CD4-positive, alpha-beta T cell (primary cell): Measurements from ENCODE around the gene PIN1. TPM values are rescaled to one million over a fixed set of nuclear protein-coding genes. Genes with fewer than 3 reads are reported as not detected.

Source experiments
- ATAC-seq: fragments of 200-7000 bp; cut with Tn5 transposase; one replicate; pipeline ENCODE4 v1.10.0; 2022; ENCODE audit warnings: mild to moderate bottlenecking; ENCODE audit not compliant: poor library complexity
- CTCF ChIA-PET: fragments of 350-600 bp; sonication (Branson Sonifier 250); formaldehyde crosslinking; loops from one replicate; lab custom pipeline; 2021; ENCODE audit warnings: antibody characterized with exemption, inconsistent platforms; lab: Charles Lee
- POLR2A ChIA-PET: fragments of 350-600 bp; sonication (Branson Sonifier 250); formaldehyde crosslinking; loops from one replicate; lab custom pipeline; 2021; ENCODE audit warnings: antibody characterized with exemption, inconsistent platforms; lab: Charles Lee
- DNase-seq, 14 experiments: peaks; one replicate each; pipeline ENCODE4 v3.0.0-alpha.2; 2013 to 2020; ENCODE audit warnings: mixed read lengths in 2 of 14
- H3K27ac ChIP-seq, 2 donors: one replicate each; pipeline versions ENCODE4 v1.5.1 to v1.7.0; 2013; ENCODE audit warnings: low read length in 2 of 2, low read depth in 1 of 2, mild to moderate bottlenecking in 1 of 2
- H3K27me3 ChIP-seq, 2 experiments: 1 replicate in 1 of 2; 2 replicates in 1 of 2; pipeline versions ENCODE4 v1.6.1 to v1.7.0; 2013; ENCODE audit warnings: low read length in 2 of 2, control low read depth in 1 of 2, mild to moderate bottlenecking in 1 of 2, moderate library complexity in 1 of 2; ENCODE audit not compliant: insufficient read depth in 2 of 2, control insufficient read depth in 1 of 2
- H3K36me3 ChIP-seq: one replicate; pipeline ENCODE4 v1.6.1; 2013; ENCODE audit warnings: low read length, control low read depth; ENCODE audit not compliant: insufficient read depth
- H3K4me1 ChIP-seq: one replicate; pipeline ENCODE4 v1.6.1; 2013; ENCODE audit warnings: low read length, control low read depth; ENCODE audit not compliant: insufficient read depth
- H3K4me3 ChIP-seq: one replicate; pipeline ENCODE4 v1.5.1; 2013; ENCODE audit warnings: mild to moderate bottlenecking, low read length, moderate library complexity
- H3K9me3 ChIP-seq, 2 experiments: 1 replicate in 1 of 2; 2 replicates in 1 of 2; pipeline versions ENCODE4 v1.6.1 to v1.7.0; 2013; ENCODE audit warnings: low read length in 2 of 2, mild to moderate bottlenecking in 2 of 2, control low read depth in 1 of 2, moderate library complexity in 1 of 2; ENCODE audit not compliant: control insufficient read depth in 1 of 2, insufficient read depth in 1 of 2
- H3K27ac Mint-ChIP-seq: one replicate; pipeline ENCODE4 v1.8.0; 2020; ENCODE audit warnings: mixed read lengths
- H3K27me3 Mint-ChIP-seq: one replicate; pipeline ENCODE4 v1.8.0; 2021; ENCODE audit warnings: mixed read lengths
- H3K36me3 Mint-ChIP-seq: one replicate; pipeline ENCODE4 v1.8.0; 2021; ENCODE audit warnings: low read depth, mixed read lengths
- H3K4me1 Mint-ChIP-seq: one replicate; pipeline ENCODE4 v1.8.0; 2021; ENCODE audit warnings: low read depth, mixed read lengths
- H3K4me3 Mint-ChIP-seq: one replicate; pipeline ENCODE4 v1.8.0; 2020; ENCODE audit warnings: mild to moderate bottlenecking, mixed read lengths
- H3K9me3 Mint-ChIP-seq: one replicate; pipeline ENCODE4 v1.8.0; 2020; ENCODE audit warnings: mixed read lengths
- CTCF ChIP-seq: fragments of 200-600 bp; IDR thresholded peaks from one replicate; pipeline ENCODE4 v1.8.0; 2022; ENCODE audit warnings: antibody characterized with exemption, mild to moderate bottlenecking
- intact Hi-C, 2 experiments: fragments of 100-400 bp; cut with DNase I in 1 of 2; cut with micrococcal nuclease in 1 of 2; formaldehyde crosslinking; loops; one replicate each; pipeline versions ENCODE4 v1.15.1 to v1.9.0; 2023 to 2025; cut with DNase I, micrococcal nuclease
- total RNA-seq, 174 experiments: library from RNA in 2 of 174; stranded (reverse) in 2 of 174; gene quantifications; one replicate each; pipeline ENCODE4 v1.2.3 and lab custom pipeline; 2021 to 2026

PIN1 gene
- total RNA-seq, 2 experiments from 2014 or later, result 33.2 to 35.3 TPM

- intact Hi-C loops, result no loop called here
- Mint-ChIP-seq H3K9me3 (no peaks in the 10 kb centered on the region), H3K36me3 (peaks cover 21% of the 10 kb centered on the region), H3K27ac (peak overlapping the region; percentile 88), H3K4me3 (peak overlapping the region; percentile 17), H3K4me1 (peaks cover 84% of the 10 kb centered on the region), H3K27me3 (no peaks in the 10 kb centered on the region)
- DNase-seq (no peak), ATAC-seq (no peak)
- Histone ChIP-seq H3K4me3 (no peak overlapping the region), H3K9me3 (no peaks in the 10 kb centered on the region), H3K4me1 (peaks cover 98% of the 10 kb centered on the region), H3K27ac (no peak overlapping the region), H3K27me3 (no peaks in the 10 kb centered on the region), H3K36me3 (peaks cover 7% of the 10 kb centered on the region)
- ChIA-PET POLR2A (no interaction called here), CTCF (interaction anchor here (1.8 kb wide), 1 partner anchor 25 kb away, joined by 5 read pairs; the partner anchor contains the start of gene PIN1)
- TF ChIP-seq CTCF, result no peak
Measured at GRCh38 chr19:9860407-9860806, 25.3 kb downstream of the PIN1 start.

- Mint-ChIP-seq H3K4me1 (peaks cover 83% of the 10 kb centered on the region), H3K27me3 (no peaks in the 10 kb centered on the region), H3K4me3 (peak overlapping the region; percentile 76), H3K36me3 (peaks cover 11% of the 10 kb centered on the region), H3K9me3 (no peaks in the 10 kb centered on the region), H3K27ac (peak overlapping the region; percentile 88)
- intact Hi-C loops, result no loop called here
- Histone ChIP-seq H3K36me3 (peaks cover 4% of the 10 kb centered on the region), H3K27ac (peak overlapping the region; percentile 2 to 44), H3K4me3 (no peak overlapping the region), H3K4me1 (peaks cover 97% of the 10 kb centered on the region), H3K27me3 (no peaks in the 10 kb centered on the region), H3K9me3 (no peaks in the 10 kb centered on the region)
- no peak for ATAC-seq
- CTCF ChIA-PET, result interaction anchor here (1.8 kb wide), 1 partner anchor 26 kb away, joined by 5 read pairs; the partner anchor contains the start of gene PIN1
- TF ChIP-seq CTCF, result no peak
- POLR2A ChIA-PET, result interaction anchor here (0.6 to 2.5 kb wide), 2 partner anchors 27 to 721 kb away, joined by 4 to 7 read pairs; partner anchors contain the start of gene PIN1
- DNase-seq, result no peak
Measured at GRCh38 chr19:9861503-9861902, 26.4 kb downstream of the PIN1 start.

GRCh38 chr19:9862938-9863337 is 27.8 kb downstream of the PIN1 start:
- H3K27me3 Mint-ChIP-seq, result no peaks in the 10 kb centered on the region
- ChIA-PET CTCF (no interaction called here), POLR2A (interaction anchor here (1.2 to 2.5 kb wide), 2 partner anchors 28 to 35 kb away, joined by 7 to 9 read pairs; partner anchors contain the start of genes PIN1 and UBL5)
- TF ChIP-seq CTCF, result no peak
- peaks cover 78% of the 10 kb centered on the region for H3K4me1 Mint-ChIP-seq
- peaks cover 94% of the 10 kb centered on the region for H3K4me1 ChIP-seq
- no peaks in the 10 kb centered on the region for H3K36me3 ChIP-seq
- DNase-seq (peak in 5 of 14 experiments; percentile 40 to 68 (median 52)), ATAC-seq (peak; percentile 54)
- no peaks in the 10 kb centered on the region for H3K27me3 ChIP-seq
- peak overlapping the region; percentile 48 to 71 for H3K27ac ChIP-seq
- no peaks in the 10 kb centered on the region for H3K9me3 Mint-ChIP-seq
- no peaks in the 10 kb centered on the region for H3K9me3 ChIP-seq
- peak overlapping the region; percentile 32 for H3K4me3 ChIP-seq
- peak overlapping the region; percentile 76 for H3K4me3 Mint-ChIP-seq
- intact Hi-C loops, result loop anchor here (2.0 kb wide), 3 partner anchors 26 to 52 kb away; partner anchors contain the start of gene PIN1 (in 1 of the 2)
- H3K27ac Mint-ChIP-seq, result peak overlapping the region; percentile 88
- H3K36me3 Mint-ChIP-seq, result peaks cover 2% of the 10 kb centered on the region
